Measurements from ENCODE around the gene MAN1C1.

Gene MAN1C1

GRCh38 chr1:25673962-25674806 lies 57.6 kb downstream of the MAN1C1 start:
- Histone ChIP-seq H3K27ac (ENCODE audit: low read length) (no peak overlapping the region), H3K4me1 (ENCODE audit: insufficient read depth, low read length) (peaks cover 31% of the 10 kb centered on the region), H2AFZ (ENCODE audit: low read depth, low read length) (no peak overlapping the region), H3K9me3 (ENCODE audit: insufficient read depth, low read length, severe bottlenecking) (no peaks in the 10 kb centered on the region), H4K20me1 (ENCODE audit: insufficient read depth, low read length) (no peaks in the 10 kb centered on the region), H3K27me3 (ENCODE audit: insufficient read depth, low read length, poor library complexity) (no peaks in the 10 kb centered on the region), H3K4me3 (ENCODE audit: low read depth in 1 of 2, low read length in 2 of 2) (no peak overlapping the region), H3K4me2 (ENCODE audit: insufficient read depth, low read length) (no peak overlapping the region), H3K36me3 (ENCODE audit: insufficient read depth, low read length) (no peaks in the 10 kb centered on the region), H3K79me2 (ENCODE audit: insufficient read depth, low read length) (no peaks in the 10 kb centered on the region), H3K9ac (ENCODE audit: low read depth, low read length) (no peak overlapping the region)
- no peak for ATAC-seq (ENCODE audit: insufficient read depth, low read depth)
- DNase-seq, result no peak
- TF ChIP-seq EZH2 (IDR thresholded peaks at IDR 0.05; ENCODE audit: borderline replicate concordance, low read depth, low read length, severe bottlenecking) (no peak), CTCF (IDR thresholded peaks at IDR 0.05; ENCODE audit: borderline replicate concordance, extremely low read depth, low read length, poor library complexity, severe bottlenecking) (no peak)

- no peak for TF ChIP-seq EZH2 (IDR thresholded peaks at IDR 0.05; ENCODE audit: borderline replicate concordance, low read depth, low read length, severe bottlenecking)
- TF ChIP-seq CTCF (IDR thresholded peaks at IDR 0.05; ENCODE audit: borderline replicate concordance, extremely low read depth, low read length, poor library complexity, severe bottlenecking), result no peak
- no peaks in the 10 kb centered on the region for H3K9me3 ChIP-seq (ENCODE audit: insufficient read depth, low read length, severe bottlenecking)
- H3K27me3 ChIP-seq (ENCODE audit: insufficient read depth, low read length, poor library complexity), result no peaks in the 10 kb centered on the region
- H3K4me2 ChIP-seq (ENCODE audit: insufficient read depth, low read length), result no peak overlapping the region
- no peaks in the 10 kb centered on the region for H3K79me2 ChIP-seq (ENCODE audit: insufficient read depth, low read length)
- H3K27ac ChIP-seq (ENCODE audit: low read length), result no peak overlapping the region
- no peaks in the 10 kb centered on the region for H3K36me3 ChIP-seq (ENCODE audit: insufficient read depth, low read length)
- no peaks in the 10 kb centered on the region for H4K20me1 ChIP-seq (ENCODE audit: insufficient read depth, low read length)
- peaks cover 31% of the 10 kb centered on the region for H3K4me1 ChIP-seq (ENCODE audit: insufficient read depth, low read length)
- no peak for ATAC-seq (ENCODE audit: insufficient read depth, low read depth)
- no peak overlapping the region for H3K4me3 ChIP-seq (ENCODE audit: low read depth in 1 of 2, low read length in 2 of 2)
- H2AFZ ChIP-seq (ENCODE audit: low read depth, low read length), result no peak overlapping the region
- no peak overlapping the region for H3K9ac ChIP-seq (ENCODE audit: low read depth, low read length)
- no peak for DNase-seq
Measured at GRCh38 chr1:25674807-25675084, 58.2 kb downstream of the MAN1C1 start.

GRCh38 chr1:25675729-25676476 lies 59.3 kb downstream of the MAN1C1 start:
- ATAC-seq (ENCODE audit: insufficient read depth, low read depth), result peak; percentile 96
- Histone ChIP-seq H3K27ac (ENCODE audit: low read length) (peak overlapping the region; percentile 51), H3K4me3 (ENCODE audit: low read depth in 1 of 2, low read length in 2 of 2) (peak overlapping the region in 1 of 2 experiments; percentile 11; a peak in 1 of 4 replicates), H4K20me1 (ENCODE audit: insufficient read depth, low read length) (no peaks in the 10 kb centered on the region), H2AFZ (ENCODE audit: low read depth, low read length) (no peak overlapping the region), H3K79me2 (ENCODE audit: insufficient read depth, low read length) (no peaks in the 10 kb centered on the region), H3K9ac (ENCODE audit: low read depth, low read length) (peak overlapping the region; percentile 5; the same call in 1 of the 2 replicates), H3K4me1 (ENCODE audit: insufficient read depth, low read length) (peaks cover 31% of the 10 kb centered on the region), H3K4me2 (ENCODE audit: insufficient read depth, low read length) (peak overlapping the region; percentile 41), H3K9me3 (ENCODE audit: insufficient read depth, low read length, severe bottlenecking) (no peaks in the 10 kb centered on the region), H3K27me3 (ENCODE audit: insufficient read depth, low read length, poor library complexity) (no peaks in the 10 kb centered on the region), H3K36me3 (ENCODE audit: insufficient read depth, low read length) (no peaks in the 10 kb centered on the region)
- peak; percentile 89 for DNase-seq
- TF ChIP-seq EZH2 (IDR thresholded peaks at IDR 0.05; ENCODE audit: borderline replicate concordance, low read depth, low read length, severe bottlenecking), result no peak
- TF ChIP-seq CTCF (IDR thresholded peaks at IDR 0.05; ENCODE audit: borderline replicate concordance, extremely low read depth, low read length, poor library complexity, severe bottlenecking), result no peak
